Gastrocnemius medialis (tissue), 4 donors: ENCODE data around the gene SLC4A9. TPM values are rescaled to one million over a fixed set of nuclear protein-coding genes. Genes with fewer than 3 reads are reported as not detected.

ENCODE experiments used
- ATAC-seq, 2 donors: fragments of 150-250 bp; one replicate each; pipeline ENCODE4 v1.9.1; 2016
- DNase-seq, 2 donors: peaks; one replicate each; pipeline ENCODE4 v3.0.0-alpha.2; 2019
- H3K27ac ChIP-seq, 4 donors: fragments of 200-600 bp; sonication (generic); 1 replicate in 1 of 4; 2 replicates in 3 of 4; pipeline ENCODE4 v1.5.1; 2016 to 2018; ENCODE audit warnings: mild to moderate bottlenecking in 2 of 4, moderate library complexity in 1 of 4
- H3K27me3 ChIP-seq, 3 donors: fragments of 200-600 bp; sonication (generic) in 2 of 3; 1 replicate in 1 of 3; 2 replicates in 2 of 3; pipeline versions ENCODE4 v1.5.1 to v1.6.0; 2016 to 2019; ENCODE audit warnings: mild to moderate bottlenecking in 1 of 3, moderate library complexity in 1 of 3
- H3K36me3 ChIP-seq, 2 donors: fragments of 200-600 bp; sonication (generic) in 1 of 2; one replicate each; pipeline ENCODE4 v1.5.1; 2017 to 2018
- H3K4me1 ChIP-seq, 2 donors: fragments of 200-600 bp; sonication (generic) in 1 of 2; one replicate each; pipeline ENCODE4 v1.5.1; 2016 to 2017; ENCODE audit warnings: mild to moderate bottlenecking in 2 of 2
- H3K4me3 ChIP-seq, 4 donors: fragments of 200-600 bp; sonication (generic) in 3 of 4; 1 replicate in 1 of 4; 2 replicates in 3 of 4; pipeline ENCODE4 v1.5.1; 2016 to 2019; ENCODE audit warnings: mild to moderate bottlenecking in 2 of 4
- H3K9me3 ChIP-seq, 3 donors: fragments of 200-600 bp; sonication (generic) in 2 of 3; 1 replicate in 1 of 3; 2 replicates in 2 of 3; pipeline ENCODE4 v1.5.1; 2016 to 2019
- CTCF ChIP-seq, 5 experiments: fragments of 450-650 bp in 3 of 5; fragments of 200-600 bp in 2 of 5; sonication (generic) in 2 of 5; IDR thresholded peaks in 4 of 5; conservative IDR thresholded peaks in 1 of 5; 1 replicate in 4 of 5; 2 replicates in 1 of 5; pipeline ENCODE4 v1.5.1; 2016 to 2019; ENCODE audit warnings: antibody characterized with exemption in 5 of 5, mild to moderate bottlenecking in 3 of 5, moderate library complexity in 3 of 5
- POLR2A ChIP-seq, 2 donors: fragments of 450-650 bp; IDR thresholded peaks; one replicate each; pipeline ENCODE4 v1.6.1; 2017; ENCODE audit warnings: antibody characterized with exemption in 2 of 2, mild to moderate bottlenecking in 2 of 2, moderate library complexity in 2 of 2
- in situ Hi-C, 4 donors: fragments of 200-750 bp; cut with MboI; loops; one replicate each; pipeline versions ENCODE4 v1.15.0 to v1.8.0; 2017; ENCODE audit warnings: low sequenced_read_pairs in 4 of 4
- intact Hi-C: fragments of 100-400 bp; cut with DNase I; formaldehyde crosslinking; loops from one replicate; pipeline ENCODE4 v1.15.1; 2023; ENCODE audit warnings: low total_unique reads
- total RNA-seq, 4 donors: library from RNA; depleted of rRNA; stranded (reverse); fragments of >200 nt; gene quantifications; one replicate each; pipeline versions ENCODE4 v1.1.0 to v1.2.3, GENCODE V29; 2016

SLC4A9 gene
- total RNA-seq, 4 donors from 2014 or later: not detected

- peak in 1 of 2 donors; percentile 38 for DNase-seq
- in situ Hi-C loops: no loop called here
- peak; percentile 49 to 52 for ATAC-seq
- no peak for TF ChIP-seq POLR2A (IDR thresholded peaks at IDR 0.05)
- no peak for TF ChIP-seq CTCF (IDR thresholded peaks at IDR 0.05 in 4 of 5, conservative IDR thresholded peaks at IDR 0.05 in 1 of 5)
- H3K27ac ChIP-seq: peak overlapping the region; percentile 64 to 76 (median 72)
- H3K36me3 ChIP-seq: no peaks in the 10 kb centered on the region
- H3K9me3 ChIP-seq: no peaks in the 10 kb centered on the region
- no peak overlapping the region for H3K4me3 ChIP-seq
- no peaks in the 10 kb centered on the region for H3K27me3 ChIP-seq
- H3K4me1 ChIP-seq: peaks cover 25 to 28% of the 10 kb centered on the region in 2 donors
- intact Hi-C loops: no loop called here
These were observed 47.2 kb upstream of the SLC4A9 start for GRCh38 chr5:140312791-140313189.

- no peak for ATAC-seq
- intact Hi-C loops: no loop called here
- in situ Hi-C loops: no loop called here
These were observed 42.1 kb upstream of the SLC4A9 start for GRCh38 chr5:140317859-140318258.

GRCh38 chr5:140318792-140319191 is 41.2 kb upstream of the SLC4A9 start:
- ATAC-seq (no peak), DNase-seq (no peak)
- H3K36me3 ChIP-seq: no peaks in the 10 kb centered on the region
- TF ChIP-seq POLR2A (IDR thresholded peaks at IDR 0.05): no peak
- TF ChIP-seq CTCF (IDR thresholded peaks at IDR 0.05 in 4 of 5, conservative IDR thresholded peaks at IDR 0.05 in 1 of 5): no peak
- no peak overlapping the region for H3K27ac ChIP-seq
- in situ Hi-C loops: no loop called here
- no peaks in the 10 kb centered on the region for H3K27me3 ChIP-seq
- intact Hi-C loops: no loop called here
- no peaks in the 10 kb centered on the region for H3K9me3 ChIP-seq
- H3K4me1 ChIP-seq: peaks cover 18 to 23% of the 10 kb centered on the region in 2 donors
- H3K4me3 ChIP-seq: no peak overlapping the region

More at GRCh38 chr5:140317859-140318258, 42.1 kb upstream of the SLC4A9 start:
- H3K27ac ChIP-seq: no peak overlapping the region
- H3K4me1 ChIP-seq: peaks cover 14 to 24% of the 10 kb centered on the region in 2 donors
- H3K9me3 ChIP-seq: no peaks in the 10 kb centered on the region
- H3K36me3 ChIP-seq: no peaks in the 10 kb centered on the region
- H3K27me3 ChIP-seq: no peaks in the 10 kb centered on the region
- DNase-seq: no peak
- no peak overlapping the region for H3K4me3 ChIP-seq
- TF ChIP-seq CTCF (IDR thresholded peaks at IDR 0.05 in 4 of 5, conservative IDR thresholded peaks at IDR 0.05 in 1 of 5) (no peak), POLR2A (IDR thresholded peaks at IDR 0.05) (no peak)

GRCh38 chr5:140319833-140320232 is 40.2 kb upstream of the SLC4A9 start:
- Histone ChIP-seq H3K9me3 (no peaks in the 10 kb centered on the region), H3K4me3 (no peak overlapping the region), H3K27me3 (no peaks in the 10 kb centered on the region), H3K27ac (no peak overlapping the region), H3K36me3 (no peaks in the 10 kb centered on the region), H3K4me1 (peaks cover 18 to 26% of the 10 kb centered on the region in 2 donors)
- DNase-seq (no peak), ATAC-seq (no peak)
- in situ Hi-C loops (no loop called here), intact Hi-C loops (no loop called here)
- no peak for TF ChIP-seq POLR2A (IDR thresholded peaks at IDR 0.05)
- TF ChIP-seq CTCF (IDR thresholded peaks at IDR 0.05 in 4 of 5, conservative IDR thresholded peaks at IDR 0.05 in 1 of 5): no peak

- intact Hi-C loops (no loop called here), in situ Hi-C loops (no loop called here)
- Histone ChIP-seq H3K27me3 (no peaks in the 10 kb centered on the region), H3K27ac (peak overlapping the region in 3 of 4 donors; percentile 54 to 69 (median 63)), H3K36me3 (no peaks in the 10 kb centered on the region), H3K4me3 (no peak overlapping the region), H3K4me1 (peaks cover 18 to 26% of the 10 kb centered on the region in 2 donors), H3K9me3 (no peaks in the 10 kb centered on the region)
- ATAC-seq: peak; percentile 43 to 70
- TF ChIP-seq POLR2A (IDR thresholded peaks at IDR 0.05) (no peak), CTCF (IDR thresholded peaks at IDR 0.05 in 4 of 5, conservative IDR thresholded peaks at IDR 0.05 in 1 of 5) (no peak)
- DNase-seq: peak; percentile 42 to 72
These were observed 38.2 kb upstream of the SLC4A9 start for GRCh38 chr5:140321796-140322195.
